Caki2 (cell line): Measurements from ENCODE around the gene KCNK3. TPM values are rescaled to one million over a fixed set of nuclear protein-coding genes. Genes with fewer than 3 reads are reported as not detected.
"Not testable (repeated sequence)": the region's sequence is repeated elsewhere in the genome, so short reads cannot be mapped to it uniquely, and the experiment has no call there.

Experiments used
- DNase-seq: peaks from one replicate; pipeline ENCODE4 v3.0.0-alpha.2; 2015; ENCODE audit warnings: low read depth
- in situ Hi-C: cut with HindIII; loops from 2 replicates; pipeline ENCODE4 v1.10.0; 2016; ENCODE audit warnings: low sequenced_read_pairs, low pct_unique_long_range_greater_than_20kb, mixed read lengths
- total RNA-seq: library from RNA; depleted of rRNA; stranded (reverse); fragments of >200 nt; shearing (Covaris generic); gene quantifications from 2 replicates; pipeline ENCODE4 v1.2.3, GENCODE V29; 2014; ENCODE audit warnings: low replicate concordance; rRNA removed

Gene KCNK3
- total RNA-seq: 28.4 and 55.4 TPM in 2 replicates

- DNase-seq: no peak
- in situ Hi-C loops: no loop called here
These were observed at the start of gene KCNK3 for GRCh38 chr2:26692279-26692896. TSS of gene KCNK3 (plus strand) at chr2:26692722. CDS start at chr2:26692876, 154 bp downstream.

GRCh38 chr2:26644188-26644835 is 48.2 kb upstream of the KCNK3 start:
- in situ Hi-C loops: no loop called here
- DNase-seq: no peak

- DNase-seq: no peak
- in situ Hi-C loops: no loop called here
These were observed 46.8 kb upstream of the KCNK3 start for GRCh38 chr2:26645762-26646161.

- no peak for DNase-seq
- in situ Hi-C loops: no loop called here
These were observed 45.4 kb upstream of the KCNK3 start for GRCh38 chr2:26646986-26647672.

- in situ Hi-C loops: no loop called here
- no peak for DNase-seq
These were observed 44.5 kb upstream of the KCNK3 start for GRCh38 chr2:26647981-26648380.

- DNase-seq: no peak
These were observed 44.0 kb upstream of the KCNK3 start for GRCh38 chr2:26648516-26648915.

GRCh38 chr2:26649322-26649721 is 43.2 kb upstream of the KCNK3 start:
- in situ Hi-C loops: no loop called here
- no peak for DNase-seq

More at GRCh38 chr2:26648516-26648915, 44.0 kb upstream of the KCNK3 start:
- in situ Hi-C loops: no loop called here

GRCh38 chr2:26649992-26650712 is 42.4 kb upstream of the KCNK3 start:
- no peak for DNase-seq
- in situ Hi-C loops: no loop called here

- DNase-seq: no peak
These were observed 41.6 kb upstream of the KCNK3 start for GRCh38 chr2:26650713-26651469.

GRCh38 chr2:26651470-26651771 is 41.1 kb upstream of the KCNK3 start:
- in situ Hi-C loops: no loop called here
- no peak for DNase-seq

More at GRCh38 chr2:26650713-26651469, 41.6 kb upstream of the KCNK3 start:
- in situ Hi-C loops: no loop called here

- in situ Hi-C loops: no loop called here
- no peak for DNase-seq
These were observed 40.7 kb upstream of the KCNK3 start for GRCh38 chr2:26651799-26652198.

- DNase-seq: no peak
- in situ Hi-C loops: no loop called here
These were observed 40.0 kb upstream of the KCNK3 start for GRCh38 chr2:26652361-26653041.

GRCh38 chr2:26653207-26654060 is 39.1 kb upstream of the KCNK3 start:
- in situ Hi-C loops: no loop called here
- DNase-seq: no peak

GRCh38 chr2:26654061-26654340 is 38.5 kb upstream of the KCNK3 start:
- no peak for DNase-seq
- in situ Hi-C loops: no loop called here

- in situ Hi-C loops, DNase-seq: not testable (repeated sequence)
These were observed 37.4 kb upstream of the KCNK3 start for GRCh38 chr2:26655120-26655519.

GRCh38 chr2:26655611-26656195 is 36.8 kb upstream of the KCNK3 start:
- no peak for DNase-seq
- in situ Hi-C loops: no loop called here

GRCh38 chr2:26657265-26657664 is 35.3 kb upstream of the KCNK3 start:
- DNase-seq: no peak
- in situ Hi-C loops: no loop called here
